Fibroblast of pulmonary artery (primary cell): ENCODE measurements around the gene ANKZF1.
A peak's percentile ranks its signal among the peaks of the same experiment; 100 is the strongest.

Experiments used
- DNase-seq: peaks from one replicate; pipeline ENCODE4 v3.0.0-alpha.2; 2010; ENCODE audit warnings: low read depth
- H3K4me3 ChIP-seq: replicated peaks from 2 replicates; pipeline ENCODE4 v1.5.1; 2011; ENCODE audit warnings: low read depth, mild to moderate bottlenecking, control low read depth, low read length, moderate library complexity
- CTCF ChIP-seq: IDR thresholded peaks from 2 replicates; pipeline ENCODE4 v1.5.1; 2011; ENCODE audit warnings: mild to moderate bottlenecking, control low read depth, low read length, inconsistent platforms; ENCODE audit errors: missing control alignments

The ANKZF1 gene

DNA sequence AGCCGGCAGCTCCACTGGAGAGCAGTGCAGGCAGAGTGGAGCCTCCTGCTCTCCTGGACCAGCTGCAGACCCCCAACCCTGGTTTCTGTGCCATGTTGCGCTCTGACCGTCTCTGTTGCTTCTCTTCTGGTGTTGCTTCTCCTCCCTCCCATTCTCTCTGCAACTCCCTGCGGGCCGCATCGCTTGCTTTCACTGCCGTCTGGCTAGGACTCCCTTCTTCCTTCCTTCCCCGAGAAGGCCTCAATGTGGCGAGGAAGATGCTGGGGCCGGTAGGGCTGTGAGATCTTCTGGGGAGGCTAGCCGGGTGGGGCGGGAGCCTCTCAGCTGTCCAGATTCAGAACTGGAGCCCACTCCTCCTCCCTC is 55.7 kb downstream of the ANKZF1 start:
- no peak overlapping the region for H3K4me3 ChIP-seq
- no peak for DNase-seq
- TF ChIP-seq CTCF: no peak

GRCh38 chr2:219285894-219286425 is 56.4 kb downstream of the ANKZF1 start:
- H3K4me3 ChIP-seq: no peak overlapping the region
- peak; percentile 52 for DNase-seq
- no peak for TF ChIP-seq CTCF
